ENCODE data around the gene MYO1B.

MYO1B gene

GRCh38 chr2:191459158-191459557, 214.0 kb downstream of the MYO1B start:
- DNase-seq (ENCODE audit: low spot score) = no peak

DNA sequence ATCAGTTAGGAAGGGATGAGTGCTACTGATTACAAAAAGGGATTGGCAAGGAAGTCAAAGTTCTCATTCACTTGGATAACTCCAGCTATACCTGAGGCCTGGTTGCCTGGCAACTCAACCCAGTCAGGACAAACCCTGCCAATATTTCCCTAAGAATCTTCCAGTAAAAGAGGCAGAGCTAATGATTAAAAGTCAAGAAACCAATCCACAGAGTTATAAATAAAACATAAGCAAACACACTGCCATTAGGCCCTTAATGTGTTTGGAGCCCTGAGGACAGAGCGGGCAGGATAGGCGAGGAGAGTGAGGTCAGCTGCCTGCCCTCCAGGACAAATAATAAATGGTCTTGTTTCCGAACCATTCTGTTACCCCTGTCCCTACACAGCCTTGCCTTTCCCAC, 217.2 kb downstream of the MYO1B start:
- no peak for DNase-seq (ENCODE audit: low spot score)

GRCh38 chr2:191463790-191464189, 218.6 kb downstream of the MYO1B start:
- no peak for DNase-seq (ENCODE audit: low spot score)

- DNase-seq (ENCODE audit: low spot score) = no peak
Observed at GRCh38 chr2:191465766-191466420, 220.7 kb downstream of the MYO1B start.

DNA sequence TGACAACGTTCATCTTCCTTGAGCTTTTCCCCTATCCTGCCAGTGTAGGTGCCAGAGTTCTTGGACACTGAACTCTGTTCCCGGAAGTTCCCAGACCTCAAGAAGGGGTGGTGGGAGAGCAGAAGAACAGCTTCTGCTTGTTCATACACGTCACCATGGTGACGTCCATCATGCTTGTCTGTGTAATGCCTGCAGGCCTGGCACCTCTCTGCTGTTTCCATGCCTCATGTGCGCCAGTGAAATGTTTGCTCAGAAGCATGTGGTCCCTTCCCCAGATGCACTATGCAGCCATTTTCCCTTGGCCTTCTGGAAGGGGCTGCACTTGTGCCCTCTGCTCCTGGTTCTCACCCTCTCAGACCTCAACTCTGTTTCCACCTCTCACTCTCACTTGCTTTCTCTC, 221.9 kb downstream of the MYO1B start:
- DNase-seq (ENCODE audit: low spot score) = no peak

DNA sequence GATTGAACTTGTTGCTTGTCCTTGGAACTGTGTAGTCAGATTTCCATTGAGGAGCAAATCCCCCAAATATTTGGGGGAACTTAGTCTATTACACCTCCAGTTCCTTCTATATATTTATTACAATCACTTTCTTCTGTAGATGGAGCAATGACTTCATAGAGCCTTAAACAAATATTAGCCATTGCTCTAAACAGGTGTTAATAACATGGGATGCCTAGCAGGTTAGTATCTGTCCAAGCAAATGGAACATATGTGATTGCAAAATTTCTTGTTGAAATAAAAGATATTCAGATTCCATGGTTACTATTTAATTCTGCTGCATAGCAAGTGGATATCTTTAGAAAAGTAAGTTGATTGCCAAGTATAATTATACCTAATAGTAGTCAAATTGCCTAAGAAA, 225.1 kb downstream of the MYO1B start:
- no peak for DNase-seq (ENCODE audit: low spot score)

- no peak for DNase-seq (ENCODE audit: low spot score)
Observed at GRCh38 chr2:191474464-191474863, 229.3 kb downstream of the MYO1B start.
